ENCODE data around the gene RRM2.
"Not testable (repeated sequence)": the region's sequence is repeated elsewhere in the genome, so short reads cannot be mapped to it uniquely, and the experiment has no call there.

Gene RRM2

DNA sequence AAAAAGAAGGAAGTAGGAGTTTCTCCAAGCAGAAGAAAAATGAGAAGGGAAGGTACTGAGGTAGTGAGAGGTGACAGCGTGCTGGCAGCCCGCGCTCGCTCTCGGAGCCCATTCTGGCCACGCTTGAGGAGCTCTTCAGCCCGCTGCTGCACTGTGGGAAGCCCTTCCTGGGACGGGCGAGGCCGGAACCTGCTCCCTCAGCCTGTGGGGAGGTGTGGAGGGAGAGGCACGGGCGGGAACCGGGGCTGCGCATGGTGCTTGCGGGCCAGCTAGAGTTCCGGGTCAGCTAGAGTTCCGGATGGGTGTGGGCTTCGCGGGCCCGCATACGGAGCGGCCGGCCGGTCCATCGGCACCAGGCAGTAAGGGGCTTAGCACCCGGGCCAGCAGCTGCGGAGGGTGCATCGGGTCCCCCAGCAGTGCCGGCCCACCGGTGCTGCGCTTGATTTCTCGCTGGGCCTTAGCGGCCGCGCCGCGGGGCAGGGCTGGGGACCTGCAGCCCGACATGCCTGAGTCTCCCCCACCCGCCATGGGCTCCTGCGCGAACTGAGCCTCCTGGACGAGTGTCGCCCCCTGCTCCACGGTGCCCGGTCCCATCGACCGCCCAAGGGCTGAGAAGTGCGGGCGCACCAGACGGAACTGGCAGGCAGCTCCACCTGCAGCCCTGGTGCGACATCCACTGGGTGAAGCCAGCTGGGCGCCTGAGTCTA, 31.2 kb upstream of the RRM2 start:
- DNase-seq: no peak

DNA sequence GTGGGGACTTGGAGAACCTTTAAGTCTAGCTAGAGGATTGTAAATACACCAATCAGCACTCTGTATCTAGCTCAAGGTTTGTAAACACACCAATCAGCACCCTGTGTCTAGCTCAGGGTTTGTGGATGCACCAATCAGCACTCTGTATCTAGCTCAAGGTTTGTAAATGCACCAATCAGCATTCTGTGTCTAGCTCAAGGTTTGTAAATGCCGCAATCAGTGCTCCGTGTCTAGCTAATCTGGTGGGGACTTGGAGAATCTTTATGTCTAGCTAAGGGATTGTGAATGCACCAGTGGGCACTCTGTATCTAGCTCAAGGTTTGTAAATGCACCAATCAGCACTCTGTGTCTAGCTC, 30.7 kb upstream of the RRM2 start:
- DNase-seq: not testable (repeated sequence)

DNA sequence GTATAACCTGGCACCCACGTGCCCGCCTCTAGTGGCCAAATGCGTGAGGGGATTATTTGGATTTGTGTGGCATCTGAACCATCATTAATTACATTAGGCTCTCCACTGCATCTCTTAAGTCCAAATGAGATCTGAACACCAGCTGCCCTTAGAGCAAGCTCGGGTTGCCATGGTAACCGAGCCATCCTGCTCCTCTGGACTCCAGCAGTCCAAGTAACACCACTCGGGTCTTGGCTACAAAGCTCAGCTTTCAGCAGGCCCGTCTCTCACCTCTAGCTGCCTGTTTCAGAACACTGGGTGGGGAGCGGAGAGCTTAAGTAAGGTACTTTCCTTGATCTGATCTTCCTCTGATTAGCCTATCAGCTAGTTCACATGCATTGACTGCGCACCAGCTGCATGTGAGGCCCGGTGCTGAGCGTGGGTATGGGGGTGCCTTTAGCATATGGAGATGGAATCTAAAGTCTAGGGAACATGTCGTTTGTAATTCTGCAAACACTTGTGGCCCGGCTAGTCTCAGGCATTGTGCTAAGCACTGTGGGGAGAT, 28.2 kb upstream of the RRM2 start:
- DNase-seq: no peak

DNA sequence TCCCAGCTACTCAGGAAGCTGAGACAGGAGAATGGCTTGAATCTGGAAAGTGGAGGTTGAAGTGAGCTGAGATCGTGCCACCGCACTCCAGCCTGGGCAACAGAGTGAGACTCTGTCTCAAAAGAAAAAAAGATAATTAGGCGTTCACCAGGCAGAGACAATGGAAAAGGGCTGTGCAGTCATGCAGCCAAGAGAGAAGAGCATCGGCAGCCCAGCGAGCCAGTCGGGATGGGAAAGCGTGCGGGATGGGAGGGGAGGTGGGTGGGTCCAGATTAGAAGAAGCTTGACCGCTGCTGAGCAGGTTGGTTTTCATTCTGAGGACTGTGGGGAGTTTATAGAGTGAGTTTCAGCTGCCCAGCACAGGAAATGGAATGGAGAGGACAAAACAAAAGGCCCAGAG, 27.4 kb upstream of the RRM2 start:
- no peak for DNase-seq

DNA sequence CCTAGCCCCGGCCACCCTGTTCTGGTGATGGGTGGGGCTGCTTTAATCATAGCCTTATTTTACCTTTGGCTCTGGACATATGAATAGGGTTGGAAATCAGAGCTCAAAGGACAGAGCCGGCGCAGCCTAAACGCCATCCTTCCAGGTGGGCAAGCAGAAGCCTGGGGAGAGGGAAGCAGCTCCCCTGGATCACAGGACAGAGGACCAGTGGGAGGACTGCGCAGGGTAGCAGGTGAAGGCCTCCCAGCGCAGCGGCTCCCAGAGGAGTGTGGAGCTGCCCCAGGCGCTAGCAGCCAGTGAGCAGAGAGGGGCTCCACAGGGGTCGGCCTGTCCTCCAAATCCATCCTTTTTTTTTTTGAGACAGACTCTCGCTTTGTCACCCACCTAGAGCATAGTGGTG, 25.9 kb upstream of the RRM2 start:
- DNase-seq: no peak

DNA sequence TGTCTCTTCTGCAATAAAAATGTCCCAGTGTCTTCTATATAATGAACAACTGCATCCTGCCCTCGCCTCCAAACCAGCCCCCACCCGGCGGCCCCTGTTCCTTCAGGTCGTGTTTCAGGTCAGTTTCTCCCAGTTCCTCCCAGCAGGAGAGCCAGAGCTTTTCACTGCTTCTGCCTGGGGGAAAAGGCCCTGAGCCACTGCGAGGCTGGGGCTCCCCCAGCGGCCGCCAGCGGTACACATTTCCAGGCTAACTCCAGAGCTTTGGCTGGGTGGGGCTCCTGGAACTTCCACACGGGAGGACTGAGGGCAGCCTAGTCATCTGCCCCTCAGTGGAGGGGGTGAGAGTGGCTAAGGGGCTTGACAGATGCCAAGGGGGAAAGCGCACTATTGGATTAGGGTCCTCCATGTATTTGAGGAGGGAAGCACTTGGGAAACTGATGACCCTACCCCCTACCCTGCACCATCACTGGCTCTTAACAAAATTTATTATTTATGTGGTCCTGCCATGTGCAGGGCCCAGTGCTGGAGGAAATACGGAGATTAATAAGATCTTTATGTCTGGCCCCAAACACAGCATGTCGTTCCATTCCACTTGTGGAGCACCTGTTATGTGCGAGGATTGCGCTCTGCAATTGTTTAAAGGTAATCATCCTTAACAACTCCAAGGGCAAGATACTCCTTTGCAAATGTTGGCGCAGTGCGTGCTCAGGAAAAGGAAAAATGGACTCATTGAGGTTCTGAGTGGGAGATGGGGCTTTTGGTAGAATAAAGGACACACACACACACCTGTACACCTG, 25.0 kb upstream of the RRM2 start:
- DNase-seq: peak; percentile 39

DNA sequence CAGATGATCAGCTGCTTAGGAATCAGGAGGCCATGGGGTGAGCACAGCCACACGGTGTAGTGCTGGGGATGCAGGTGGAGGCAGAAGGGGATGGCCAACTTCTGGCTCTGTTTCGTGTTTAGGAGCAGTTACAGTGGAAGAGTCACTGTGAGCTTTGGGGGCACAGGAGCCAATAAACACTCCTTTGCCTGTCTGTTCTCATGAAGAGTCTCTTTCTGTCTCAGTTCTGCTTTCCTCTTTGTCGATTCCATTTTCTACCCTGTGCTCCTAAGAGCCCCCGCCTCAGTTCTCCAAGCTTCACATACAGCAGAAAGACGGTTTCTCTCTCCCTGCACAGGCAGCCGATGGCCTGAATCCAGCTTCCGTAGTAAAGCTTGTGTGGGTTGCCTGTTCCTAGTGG, 21.0 kb upstream of the RRM2 start:
- DNase-seq: no peak

DNA sequence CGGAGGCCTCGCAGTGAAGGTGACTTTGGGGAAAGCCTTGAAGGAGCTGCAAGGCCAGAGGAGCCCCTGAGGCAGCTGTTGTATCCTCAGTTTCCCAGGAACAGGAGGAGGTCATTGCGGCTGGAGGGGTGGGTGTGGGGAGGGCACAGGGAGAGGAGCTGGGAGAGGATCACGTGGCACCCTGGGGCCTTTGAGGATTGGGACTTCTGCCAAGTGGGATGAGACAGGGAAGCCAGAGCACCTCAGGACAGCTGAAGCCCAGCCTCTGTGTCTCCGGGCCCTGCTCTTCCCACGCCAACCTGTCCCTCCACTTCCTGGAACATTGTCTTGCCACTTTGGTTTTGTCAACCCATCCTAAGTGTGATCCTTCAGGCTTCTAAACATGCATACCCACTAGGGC, 19.4 kb upstream of the RRM2 start:
- no peak for DNase-seq

DNA sequence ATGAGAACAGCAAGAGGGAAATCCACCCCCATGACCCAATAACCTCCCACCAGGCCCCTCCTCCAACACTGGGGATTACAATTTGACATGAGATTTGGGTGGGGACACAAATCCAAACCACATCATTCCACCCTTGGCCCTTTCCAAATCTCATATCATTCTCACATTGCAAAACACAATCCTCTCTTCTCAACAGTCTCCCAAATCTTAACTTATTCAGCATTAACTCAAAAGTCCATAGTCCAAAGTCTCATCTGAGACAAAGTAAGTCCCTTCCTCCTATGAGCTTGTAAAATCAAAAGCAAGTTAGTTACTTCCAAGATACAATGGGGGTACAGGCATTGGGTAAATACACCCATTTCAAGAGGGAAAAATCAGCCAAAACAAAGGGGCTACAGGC, 17.6 kb upstream of the RRM2 start:
- DNase-seq: not testable (repeated sequence)

DNA sequence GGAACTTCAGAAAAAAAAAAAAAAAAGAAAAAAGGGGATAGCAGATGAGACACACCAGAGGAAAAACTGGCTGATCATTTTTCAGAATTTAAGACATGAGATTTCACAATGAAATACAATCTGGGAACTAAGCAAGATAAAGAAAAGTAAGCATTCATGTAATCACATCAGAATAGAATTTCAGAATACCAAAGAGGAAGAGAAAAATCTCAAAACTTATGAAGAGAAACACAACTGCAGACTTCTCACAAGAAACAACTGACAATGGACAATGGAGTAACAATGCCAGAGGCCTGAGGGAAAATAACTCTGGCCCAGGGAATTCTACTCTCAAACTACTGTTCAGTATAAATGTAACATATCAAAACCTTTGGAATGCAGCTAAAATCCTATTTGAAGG, 13.2 kb upstream of the RRM2 start:
- no peak for DNase-seq

DNA sequence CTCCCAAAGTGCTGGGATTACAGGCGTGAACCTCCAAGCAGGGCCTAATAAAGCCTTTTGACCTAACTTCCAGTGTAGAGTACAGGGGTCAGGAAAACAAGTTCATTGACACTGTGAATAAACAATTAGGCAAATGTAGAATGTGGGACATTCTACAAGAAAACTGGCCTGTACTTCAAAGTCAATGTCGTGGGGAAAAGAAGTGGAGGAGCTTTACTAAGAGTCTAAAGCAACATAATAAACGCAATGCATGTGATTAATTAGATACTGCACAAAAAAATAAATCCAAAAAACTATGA, 3.6 kb upstream of the RRM2 start:
- no peak for DNase-seq

DNA sequence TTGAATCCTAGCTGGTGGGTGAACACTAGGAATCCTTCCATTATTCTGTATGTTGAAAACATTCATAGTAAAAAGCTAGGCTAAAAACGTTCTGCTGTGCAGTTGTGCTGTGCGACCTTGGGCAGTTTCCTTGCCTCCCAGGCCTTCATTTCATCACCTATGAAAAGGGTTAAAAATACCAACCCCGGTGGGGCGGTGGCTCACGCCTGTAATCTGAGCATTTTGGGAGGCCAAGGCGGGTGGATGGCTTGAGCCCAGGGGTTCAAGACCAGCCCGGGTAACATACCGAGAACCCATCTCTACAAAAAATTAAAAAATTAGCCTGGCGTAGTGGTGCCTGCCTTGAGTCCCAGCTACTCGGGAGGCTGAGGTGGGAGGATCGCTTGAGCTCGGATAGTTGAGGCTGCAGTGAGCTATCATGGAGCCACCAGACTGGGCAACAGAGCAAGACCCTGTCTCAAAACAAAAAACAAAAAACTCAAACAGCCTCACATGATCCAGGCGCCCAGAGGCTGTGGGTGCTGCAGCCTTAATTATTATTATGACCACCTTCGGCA, 2.9 kb upstream of the RRM2 start:
- DNase-seq: no peak

DNA sequence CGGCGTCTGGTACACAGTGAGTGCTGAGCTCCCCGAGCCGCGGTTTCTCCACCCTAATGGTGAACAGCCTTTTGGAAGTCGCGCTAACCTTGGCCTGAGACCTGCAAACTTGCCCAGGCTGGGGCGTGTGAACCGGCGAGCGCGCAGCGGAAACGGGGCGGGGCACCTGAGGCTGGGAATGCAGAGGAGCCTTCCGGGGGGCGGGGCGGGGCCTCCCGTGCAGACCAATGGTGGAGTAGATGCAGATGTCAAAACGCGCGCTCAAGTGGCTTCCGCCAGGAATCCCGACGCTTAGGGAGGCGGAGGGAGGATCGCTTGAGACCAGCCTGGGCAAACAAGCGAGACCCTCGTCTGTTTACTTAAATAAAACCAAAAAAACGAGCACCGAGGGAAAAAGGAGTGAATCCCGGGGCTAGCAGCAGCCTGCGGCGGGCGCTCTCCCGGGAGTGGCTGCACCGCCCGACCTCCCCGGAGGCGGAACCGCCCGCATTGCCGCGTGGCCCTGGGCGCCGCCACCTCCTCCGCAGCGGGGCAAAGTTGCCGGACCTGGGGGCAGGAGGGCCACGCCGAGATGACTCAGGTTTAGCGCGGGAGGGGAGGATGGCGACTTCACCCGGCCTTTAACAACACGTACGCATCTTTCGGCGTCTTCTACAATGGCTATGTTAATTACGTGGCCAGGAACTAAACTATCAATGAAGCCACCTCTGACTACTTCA, 2.2 kb upstream of the RRM2 start:
- peak; percentile 98 for DNase-seq

DNA sequence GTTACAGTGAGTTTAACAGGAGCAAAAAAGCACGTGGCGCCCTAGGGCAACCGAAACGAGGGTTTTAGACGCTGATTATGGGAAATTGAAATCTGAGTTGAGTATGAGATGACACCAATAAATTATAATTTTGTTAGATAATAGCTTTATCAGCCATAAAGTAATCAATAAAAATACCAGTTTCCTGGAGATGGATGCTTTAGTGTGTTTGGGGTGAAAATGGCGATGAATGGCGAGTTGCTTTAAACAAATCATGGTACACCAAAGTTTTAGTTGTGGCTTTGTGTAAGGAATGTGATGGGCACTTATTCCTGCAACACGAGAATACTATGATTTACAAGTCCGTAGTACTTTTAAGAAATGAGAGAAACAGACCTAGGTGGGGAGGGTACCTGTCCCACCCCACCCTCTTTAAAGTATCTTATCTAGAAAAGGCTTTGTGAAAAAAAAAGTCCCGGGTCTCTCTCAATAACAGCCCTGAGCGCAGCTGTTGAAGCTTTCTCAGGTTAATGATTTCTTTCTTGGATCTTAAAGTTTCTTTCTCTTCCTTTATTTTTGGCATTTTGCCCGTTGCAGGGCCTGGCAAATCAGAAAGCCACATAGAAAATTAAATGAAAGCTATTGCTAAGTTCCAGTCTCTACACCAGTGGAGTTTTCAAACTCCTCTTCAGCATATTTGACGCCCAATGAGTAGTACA, 1.5 kb upstream of the RRM2 start:
- peak; percentile 32 for DNase-seq

DNA sequence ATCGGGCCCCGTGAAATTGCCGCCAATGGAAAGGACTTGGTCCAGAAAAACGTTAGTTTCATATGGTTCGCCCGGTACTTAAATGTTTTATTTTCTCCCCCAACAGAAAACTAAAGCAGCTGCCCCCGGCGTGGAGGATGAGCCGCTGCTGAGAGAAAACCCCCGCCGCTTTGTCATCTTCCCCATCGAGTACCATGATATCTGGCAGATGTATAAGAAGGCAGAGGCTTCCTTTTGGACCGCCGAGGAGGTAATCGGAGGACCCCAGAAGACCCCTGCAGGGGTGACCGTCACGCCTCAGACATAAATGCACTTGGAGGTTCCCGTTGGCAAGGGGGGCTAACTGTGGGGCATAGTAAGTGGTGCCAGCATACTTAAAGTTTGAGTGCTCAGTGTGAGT, 742 bp downstream of the RRM2 start:
- DNase-seq: peak; percentile 32

DNA sequence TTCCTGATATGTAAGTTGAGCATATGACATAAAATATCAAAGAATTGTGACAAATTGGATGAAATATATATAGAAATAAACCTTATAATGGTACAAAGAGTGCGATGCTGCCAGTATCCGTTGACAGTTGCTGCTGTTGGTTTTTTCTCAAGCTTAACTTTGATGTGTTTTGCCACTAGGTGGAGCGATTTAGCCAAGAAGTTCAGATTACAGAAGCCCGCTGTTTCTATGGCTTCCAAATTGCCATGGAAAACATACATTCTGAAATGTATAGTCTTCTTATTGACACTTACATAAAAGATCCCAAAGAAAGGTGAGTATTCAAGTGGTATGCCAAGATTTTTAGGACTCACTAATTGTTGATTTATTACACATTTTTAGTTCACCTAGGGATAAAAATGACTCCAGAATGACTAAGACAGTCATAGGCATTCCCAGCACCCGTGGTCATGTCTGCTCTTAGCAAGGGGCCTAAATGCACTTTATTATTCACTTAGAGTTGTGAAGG, 2.1 kb downstream of the RRM2 start:
- DNase-seq: peak; percentile 76

DNA sequence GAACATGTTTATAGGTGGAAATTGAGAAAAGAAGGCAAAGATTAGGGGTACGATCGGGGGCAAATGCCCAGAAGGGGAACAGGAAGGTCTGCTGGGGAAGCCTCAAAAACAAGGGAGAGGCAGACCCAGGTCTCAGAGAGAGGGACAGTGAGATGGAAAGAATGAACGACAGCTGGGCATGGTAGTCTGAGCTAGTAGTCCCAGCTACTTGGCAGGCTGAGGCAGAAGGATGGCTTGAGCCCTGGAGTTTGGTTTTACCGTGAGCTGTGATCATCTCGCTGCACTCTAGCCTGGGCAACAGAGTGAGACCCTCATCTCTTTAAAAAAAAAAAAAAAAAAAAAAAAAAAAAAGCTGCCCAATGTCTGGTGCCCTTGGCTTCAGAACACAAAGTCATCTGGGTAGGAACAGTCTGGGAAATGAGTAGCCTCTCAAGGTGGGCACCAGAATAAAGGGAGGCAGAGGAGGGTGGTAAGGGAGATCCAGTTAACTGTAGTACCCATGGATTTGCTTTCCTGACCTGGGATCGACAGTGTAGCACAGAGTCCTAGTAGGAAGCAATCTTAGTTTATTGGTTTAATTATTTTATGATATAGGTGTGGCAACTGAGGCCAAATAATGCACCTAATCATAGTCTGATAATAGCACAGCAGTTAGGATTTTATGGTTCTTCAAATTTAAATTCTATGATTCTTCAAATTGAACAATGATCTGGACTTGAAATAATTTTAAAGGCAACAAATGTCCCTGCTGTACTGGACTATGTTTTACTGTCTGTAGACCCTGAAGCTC, 3.5 kb downstream of the RRM2 start:
- no peak for DNase-seq

DNA sequence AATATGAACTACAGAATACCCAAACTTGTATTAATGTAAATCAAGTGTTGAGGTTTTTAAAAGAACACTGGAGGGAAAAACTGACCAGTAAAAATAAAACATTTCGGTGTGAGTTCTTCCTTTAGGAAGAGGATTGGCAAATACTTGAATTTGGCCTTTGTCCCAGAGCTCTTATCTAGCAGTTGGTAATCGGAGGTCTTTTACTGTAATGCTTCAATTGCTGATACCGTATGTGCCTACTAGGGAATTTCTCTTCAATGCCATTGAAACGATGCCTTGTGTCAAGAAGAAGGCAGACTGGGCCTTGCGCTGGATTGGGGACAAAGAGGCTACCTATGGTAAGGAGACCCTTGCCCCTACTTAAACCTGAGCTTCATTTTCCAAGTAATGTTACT, 4.1 kb downstream of the RRM2 start:
- DNase-seq: no peak

DNA sequence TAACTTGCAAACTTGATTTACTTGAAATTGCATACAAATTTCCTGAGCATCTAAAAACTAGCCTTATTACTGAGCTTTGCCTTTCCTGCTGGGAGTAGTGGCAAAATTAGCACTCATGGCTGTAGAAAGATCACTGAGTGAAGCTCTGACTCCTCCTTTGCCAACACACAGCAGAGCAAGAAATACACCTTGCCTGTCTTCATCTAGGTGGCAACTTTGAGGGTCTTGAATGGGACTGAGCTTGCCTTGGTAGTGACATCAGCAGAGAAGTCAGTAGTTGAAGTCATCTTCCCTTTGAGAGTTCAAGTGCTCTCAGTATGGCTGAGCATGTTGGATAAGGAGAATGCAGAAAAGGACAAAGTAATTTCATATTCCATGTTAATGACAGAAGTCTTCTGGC, 5.9 kb downstream of the RRM2 start:
- no peak for DNase-seq

DNA sequence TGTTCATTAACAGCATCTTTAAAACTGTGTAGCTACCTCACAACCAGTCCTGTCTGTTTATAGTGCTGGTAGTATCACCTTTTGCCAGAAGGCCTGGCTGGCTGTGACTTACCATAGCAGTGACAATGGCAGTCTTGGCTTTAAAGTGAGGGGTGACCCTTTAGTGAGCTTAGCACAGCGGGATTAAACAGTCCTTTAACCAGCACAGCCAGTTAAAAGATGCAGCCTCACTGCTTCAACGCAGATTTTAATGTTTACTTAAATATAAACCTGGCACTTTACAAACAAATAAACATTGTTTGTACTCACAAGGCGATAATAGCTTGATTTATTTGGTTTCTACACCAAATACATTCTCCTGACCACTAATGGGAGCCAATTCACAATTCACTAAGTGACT, 7.0 kb downstream of the RRM2 start:
- DNase-seq: no peak

DNA sequence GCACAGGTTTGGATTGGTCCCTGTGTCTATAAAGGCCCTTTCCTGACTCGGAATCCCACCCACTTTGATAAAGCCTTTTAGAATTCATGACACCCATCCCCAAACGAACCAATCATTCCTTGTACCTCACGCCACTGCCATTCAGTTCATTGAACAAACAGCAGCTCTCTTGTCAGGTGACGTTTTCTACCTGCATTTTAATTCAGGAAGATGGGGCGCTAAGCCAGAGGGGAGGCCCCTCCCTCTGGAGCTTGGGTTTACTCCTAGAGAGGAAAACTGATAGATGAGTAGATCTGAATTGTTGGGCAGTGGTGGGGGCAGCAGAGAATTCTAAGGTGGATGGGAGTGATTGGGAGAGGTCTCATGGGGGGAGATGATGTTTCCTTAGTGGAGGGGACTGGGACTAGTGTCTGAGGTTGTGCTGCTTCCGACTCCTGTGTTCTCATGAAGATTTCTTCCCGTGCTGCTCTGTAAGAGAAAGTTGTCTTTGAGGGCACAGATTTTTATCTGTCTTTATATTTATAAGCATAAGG, 9.6 kb downstream of the RRM2 start:
- no peak for DNase-seq

DNA sequence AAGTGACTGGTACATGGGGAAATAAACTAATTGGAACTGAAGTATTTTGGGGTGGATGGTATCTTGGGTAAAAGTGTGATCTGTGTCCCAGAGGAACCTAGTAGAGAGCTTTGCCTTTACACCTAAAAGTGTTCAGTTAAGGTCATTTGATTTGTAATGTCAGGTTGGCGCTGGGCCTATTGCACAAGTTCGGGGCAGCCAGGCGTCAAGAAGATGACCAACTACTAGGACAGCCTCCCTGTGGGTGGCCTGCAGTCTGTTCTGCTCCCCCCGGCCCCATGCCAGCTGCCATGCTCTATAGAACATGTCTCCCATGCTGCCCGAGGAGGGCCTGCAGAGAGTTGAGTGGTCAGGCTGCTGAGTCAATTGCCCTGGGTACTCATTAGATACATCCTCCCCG, 10.1 kb downstream of the RRM2 start:
- DNase-seq: peak; percentile 22

All from activated CD4-positive, alpha-beta T cell treated with anti-CD3 and anti-CD28 coated beads, Interleukin-10, Interleukin-2, amounts not matched to agents 100 ng/mL and 50 ng/mL, durations not matched to agents 16 hours and 8 hours (primary cell).